NCI-H1694 (cell line): ENCODE measurements around the gene PROK1.
"Not testable (repeated sequence)": the region's sequence is repeated elsewhere in the genome, so short reads cannot be mapped to it uniquely, and the experiment has no call there.

ENCODE experiments used
- DNase-seq: peaks from one replicate; lab custom pipeline; 2025; lab: John Stamatoyannopoulos, UW

PROK1 gene, protein sequence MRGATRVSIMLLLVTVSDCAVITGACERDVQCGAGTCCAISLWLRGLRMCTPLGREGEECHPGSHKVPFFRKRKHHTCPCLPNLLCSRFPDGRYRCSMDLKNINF

DNA sequence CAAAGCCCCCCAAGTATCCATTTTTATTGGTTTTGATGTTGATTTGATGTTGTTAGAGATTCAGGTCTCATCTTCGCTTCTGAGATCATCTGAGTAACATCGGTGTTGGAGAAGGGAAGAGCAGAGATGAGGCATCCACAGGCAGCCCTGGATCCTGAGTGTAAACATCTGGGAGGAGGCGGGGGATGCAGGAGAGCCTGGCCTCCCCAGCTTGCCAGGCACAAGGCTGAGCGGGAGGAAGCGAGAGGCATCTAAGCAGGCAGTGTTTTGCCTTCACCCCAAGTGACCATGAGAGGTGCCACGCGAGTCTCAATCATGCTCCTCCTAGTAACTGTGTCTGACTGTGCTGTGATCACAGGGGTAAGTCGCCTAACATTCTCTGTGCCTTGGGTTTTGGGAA, at the start of gene PROK1:
TSS of gene PROK1 (plus strand) at position 221 of the 400 bp plus-strand sequence. CDS start at position 289, 68 bp downstream.
- no peak for DNase-seq

DNA sequence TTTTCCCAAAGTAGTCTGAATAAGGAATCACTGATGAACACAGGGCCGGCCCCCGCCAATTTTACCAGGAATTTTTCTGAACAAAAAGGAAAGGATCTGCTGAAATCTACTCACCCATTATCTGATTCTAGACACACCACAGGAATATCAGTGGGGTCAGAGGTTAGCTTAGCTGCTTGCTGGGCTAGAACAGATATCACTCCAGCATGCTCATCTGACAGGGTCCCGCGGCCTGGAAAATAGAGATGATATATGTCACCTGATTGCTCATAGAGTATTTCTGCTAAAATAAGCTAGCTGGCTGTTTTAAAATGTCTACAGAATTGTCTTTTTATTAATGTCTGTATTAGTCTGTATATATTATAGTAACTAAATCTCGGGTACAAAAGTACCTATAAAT, 47.1 kb upstream of the PROK1 start:
- DNase-seq = no peak

- DNase-seq = no peak
Measured at GRCh38 chr1:110404401-110404800, 46.5 kb upstream of the PROK1 start.

GRCh38 chr1:110406407-110406806, 44.5 kb upstream of the PROK1 start:
- not testable (repeated sequence) for DNase-seq

DNA sequence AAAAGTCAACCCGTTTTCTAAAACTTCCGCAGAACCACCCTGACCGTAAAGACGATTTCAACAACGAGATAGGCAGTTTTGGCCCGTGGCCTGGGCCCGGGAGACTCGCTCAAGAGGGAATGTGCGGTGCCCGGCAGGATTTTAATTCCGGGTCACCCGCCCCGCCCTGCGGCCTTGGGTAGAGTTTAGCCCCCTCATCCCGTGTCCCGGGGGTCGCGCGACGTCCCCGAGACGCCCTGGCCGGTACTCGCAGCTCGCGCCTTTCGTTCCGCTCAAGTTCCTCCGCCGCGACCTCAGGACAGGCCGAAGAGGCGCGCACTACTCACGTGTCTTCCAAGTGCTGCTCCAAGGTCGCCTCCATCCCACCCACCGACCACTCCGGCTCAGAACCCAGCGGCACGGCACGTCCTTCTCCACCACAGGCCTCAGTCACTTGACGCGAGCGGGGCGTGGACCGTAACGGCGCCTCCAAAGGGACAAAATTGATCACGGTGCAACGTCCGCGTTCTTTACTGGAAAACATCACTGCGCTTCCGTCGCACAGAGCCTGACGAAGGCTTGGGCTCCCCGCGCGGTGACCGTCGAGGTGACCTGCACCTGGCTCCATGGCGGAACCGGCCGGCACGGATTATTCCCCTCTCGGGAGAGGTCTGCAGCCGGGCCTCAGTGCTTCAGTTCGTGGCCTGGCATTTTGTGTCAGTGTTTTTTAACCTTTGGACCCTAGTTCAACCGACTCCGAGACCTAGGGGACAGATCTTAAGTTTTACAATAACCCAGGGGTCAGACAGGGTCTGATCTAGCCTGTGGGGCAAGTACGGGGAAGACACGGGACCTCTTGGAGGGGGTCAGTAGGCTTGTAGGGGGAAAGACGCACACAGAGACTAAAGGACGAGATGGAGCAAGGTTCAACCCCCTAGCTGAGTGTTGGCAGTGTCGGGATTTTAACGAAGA, 43.4 kb upstream of the PROK1 start, which contains the start of gene LAMTOR5:
TSS of gene LAMTOR5 (minus strand) at position 435 of the 951 bp plus-strand sequence. CDS start at position 361, 74 bp downstream.
- peak; percentile 86 for DNase-seq

GRCh38 chr1:110408488-110408887, 42.5 kb upstream of the PROK1 start:
- no peak for DNase-seq

DNA sequence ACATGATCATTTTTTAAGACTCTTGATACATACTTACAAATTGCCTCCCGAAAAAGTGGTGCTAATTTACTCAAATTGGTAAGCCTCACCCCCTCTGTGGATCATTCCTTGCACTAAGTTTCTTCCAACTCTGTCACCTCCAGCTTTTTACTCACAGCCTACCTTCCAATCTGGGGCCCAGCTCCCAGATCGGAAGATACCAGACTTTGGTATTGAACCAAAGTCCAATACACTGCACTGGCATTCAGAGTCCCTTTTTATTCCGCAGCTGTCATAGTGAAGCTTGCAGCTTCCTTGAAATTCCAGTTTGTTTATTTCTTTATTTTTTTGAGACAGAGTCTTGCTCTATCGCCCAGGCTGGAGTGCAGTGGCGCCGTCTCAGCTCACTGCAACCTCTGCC, 41.6 kb upstream of the PROK1 start:
- DNase-seq = no peak

DNA sequence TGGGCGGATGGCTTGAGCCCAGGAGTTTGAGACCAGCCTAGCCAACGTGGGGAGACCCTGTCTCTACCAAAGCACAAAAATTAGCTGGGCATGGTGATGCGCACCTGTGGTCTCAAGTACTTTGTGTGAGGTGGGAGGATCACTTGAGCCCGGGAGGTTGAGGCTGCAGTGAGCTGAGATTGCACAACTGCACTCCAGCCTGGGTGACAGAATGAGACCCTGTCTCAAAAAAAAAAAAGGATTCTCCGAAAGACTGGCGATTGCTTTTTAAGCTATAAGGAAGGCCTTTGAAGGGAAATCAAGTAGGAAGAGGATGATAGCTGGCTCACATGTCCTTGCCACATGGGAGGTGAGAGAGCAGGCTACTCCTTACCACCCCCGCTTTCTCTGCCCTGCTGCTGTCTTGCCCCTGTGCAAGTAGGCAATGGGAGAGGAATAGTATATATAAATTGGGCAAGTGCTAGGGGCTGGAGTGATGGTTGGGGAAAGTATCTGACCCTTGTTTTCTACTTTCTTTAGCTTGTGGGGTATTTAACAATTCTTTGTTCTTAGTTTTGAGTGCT, 39.7 kb upstream of the PROK1 start:
- DNase-seq = no peak

- peak; percentile 65 for DNase-seq
Measured at GRCh38 chr1:110412576-110412975, 38.4 kb upstream of the PROK1 start.

GRCh38 chr1:110413045-110413444, 37.9 kb upstream of the PROK1 start:
- DNase-seq = not testable (repeated sequence)

GRCh38 chr1:110418729-110419128, 32.2 kb upstream of the PROK1 start:
- DNase-seq = no peak

DNA sequence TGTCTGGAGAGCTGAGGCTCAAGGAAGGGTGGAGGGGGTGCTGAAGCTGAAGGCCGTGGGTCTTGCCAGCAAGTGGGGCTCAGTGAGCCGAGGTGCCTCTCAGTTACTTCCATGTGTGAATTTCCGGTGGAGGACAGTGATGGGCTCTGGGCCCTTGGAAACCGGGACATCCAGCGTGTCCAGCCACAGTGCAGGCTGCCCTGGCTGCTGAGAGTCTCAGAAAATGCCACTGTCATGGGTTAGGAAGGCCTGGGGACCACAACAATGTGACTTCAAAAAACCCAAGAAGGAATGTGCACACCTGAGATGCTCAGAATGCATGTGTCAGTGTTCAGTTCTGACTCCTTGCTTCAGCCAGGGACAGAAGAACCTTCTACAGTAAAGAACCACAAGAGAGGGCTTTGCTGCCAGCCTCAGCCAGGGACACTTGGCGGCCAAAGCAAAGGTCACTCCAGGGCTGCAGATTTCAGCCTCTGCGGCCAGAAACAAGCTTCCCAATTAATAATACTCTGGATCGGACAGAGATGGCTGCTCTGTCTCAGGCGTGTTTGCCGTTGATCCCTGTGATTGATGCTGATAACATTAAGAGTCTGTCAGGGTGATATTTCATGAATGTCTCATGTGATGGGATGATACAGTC, 30.8 kb upstream of the PROK1 start:
- DNase-seq = no peak

- DNase-seq = no peak
Measured at GRCh38 chr1:110420874-110421793, 29.8 kb upstream of the PROK1 start.

GRCh38 chr1:110424699-110425611, 26.0 kb upstream of the PROK1 start:
- DNase-seq = no peak

DNA sequence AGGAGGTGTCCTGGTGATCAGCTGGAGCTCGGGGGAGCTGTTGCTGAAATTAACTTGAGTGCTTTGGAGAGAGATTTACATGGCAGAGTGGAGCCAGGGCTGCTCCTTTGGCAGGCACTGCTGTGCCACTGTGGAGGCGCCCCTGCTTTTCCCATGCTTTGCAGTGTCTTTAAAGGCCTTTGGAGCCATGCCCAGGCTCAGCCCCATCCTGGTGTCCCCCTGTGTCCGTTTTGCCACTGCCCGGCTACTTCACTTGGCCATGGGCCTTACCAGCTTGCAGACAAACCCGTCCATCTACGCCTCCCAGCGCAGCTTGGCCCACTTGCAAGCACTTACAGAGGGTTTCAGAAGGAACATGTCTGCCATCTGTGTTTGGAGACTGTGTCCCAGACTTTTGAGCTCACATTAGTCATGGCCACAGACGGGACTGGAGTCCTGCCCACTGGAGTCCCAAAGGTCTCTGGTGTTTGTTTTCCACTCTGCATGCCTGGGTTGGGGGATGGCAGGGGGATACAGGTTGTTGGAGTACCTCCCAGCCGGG, 25.3 kb upstream of the PROK1 start:
- DNase-seq = no peak

- no peak for DNase-seq
Measured at GRCh38 chr1:110426854-110427253, 24.1 kb upstream of the PROK1 start.

GRCh38 chr1:110428946-110429345, 22.0 kb upstream of the PROK1 start:
- no peak for DNase-seq

DNA sequence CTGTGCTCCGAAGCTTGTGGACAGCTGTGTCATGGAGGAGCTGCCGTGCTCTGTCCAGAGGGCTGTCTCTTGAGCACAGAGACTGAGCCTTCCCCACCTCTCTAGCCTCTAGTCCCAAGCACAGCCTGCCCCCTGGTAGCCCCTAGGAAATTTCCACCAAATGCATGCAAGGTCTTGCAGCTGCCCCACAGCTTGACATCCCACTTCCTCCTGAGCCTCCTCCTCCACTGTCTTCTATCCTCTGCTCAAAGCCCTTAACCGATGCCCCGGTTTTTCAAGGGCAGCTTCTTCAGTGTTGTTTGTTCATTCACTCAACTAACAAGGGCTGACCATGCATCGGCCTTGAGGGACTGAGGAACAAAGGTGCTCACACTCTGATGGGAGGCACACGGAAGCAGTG, 20.6 kb upstream of the PROK1 start:
- no peak for DNase-seq

DNA sequence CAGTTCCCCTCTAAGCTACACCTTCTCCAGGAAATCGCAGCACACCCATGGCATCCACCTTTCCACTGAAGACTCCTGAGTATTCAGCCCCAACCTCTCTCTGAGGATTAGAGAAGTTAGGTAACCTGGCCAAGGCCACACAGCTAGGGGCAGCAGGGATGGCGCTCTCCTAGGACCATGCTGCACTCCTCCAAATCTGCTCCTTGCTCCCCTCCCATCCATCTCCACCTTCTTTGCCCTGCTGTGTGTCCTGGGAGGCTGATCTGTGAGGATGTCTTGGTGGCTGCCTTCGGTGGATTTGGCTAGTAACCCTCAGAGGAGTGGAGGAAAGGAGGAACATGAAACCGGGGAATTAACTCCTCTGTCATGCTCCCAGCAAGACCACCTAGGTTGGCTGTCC, 20.0 kb upstream of the PROK1 start:
- no peak for DNase-seq

DNA sequence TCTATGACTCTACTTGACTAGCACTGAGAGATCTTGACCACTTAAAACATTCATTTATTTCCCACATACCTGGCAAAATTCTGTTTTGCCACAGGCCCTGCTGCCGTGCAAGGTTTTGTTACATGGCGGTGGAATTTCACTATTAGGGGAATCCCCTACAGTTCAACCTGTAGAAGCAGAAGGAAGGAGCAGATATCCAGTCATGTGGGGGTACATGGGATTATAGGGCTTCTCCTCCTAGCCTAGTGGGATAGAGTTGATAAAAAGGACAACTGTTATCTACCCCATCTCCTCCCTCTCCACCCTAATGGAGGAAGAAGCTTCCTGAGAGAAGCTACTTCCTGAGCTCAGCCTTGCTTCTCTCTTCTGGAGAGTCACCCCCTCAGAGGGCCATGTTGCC, 17.7 kb upstream of the PROK1 start:
- no peak for DNase-seq
